Fibroblast of lung (primary cell): ENCODE measurements around the gene MAS1.

Experiments used
- CTCF ChIP-seq, 2 donors: IDR thresholded peaks in 1 of 2; conservative IDR thresholded peaks in 1 of 2; 1 replicate in 1 of 2; 2 replicates in 1 of 2; pipeline ENCODE4 v1.5.1; 2011 to 2012; ENCODE audit warnings: low read length in 2 of 2, control low read depth in 1 of 2, inconsistent platforms in 1 of 2, low read depth in 1 of 2, mild to moderate bottlenecking in 1 of 2
- EZH2 ChIP-seq: IDR thresholded peaks from 2 replicates; pipeline ENCODE4 v1.5.1; 2012; ENCODE audit warnings: low read length, control low read depth, mild to moderate bottlenecking; ENCODE audit errors: missing control alignments

- TF ChIP-seq CTCF (conservative IDR thresholded peaks at IDR 0.05 in 1 of 2, IDR thresholded peaks at IDR 0.05 in 1 of 2; ENCODE audit: low read depth in 1 of 2, low read length in 2 of 2) (no peak), EZH2 (no peak)
These were observed 4.2 kb downstream of the MAS1 start for GRCh38 chr6:159894991-159895390.
